Hematopoietic multipotent progenitor cell treated with erythropoietin and hydrocortisone succinate and interleukin-3 and kit ligand, for 15 days (in vitro differentiated cells): ENCODE results near the gene GABRP.
"Not testable (repeated sequence)": the region's sequence is repeated elsewhere in the genome, so short reads cannot be mapped to it uniquely, and the experiment has no call there.

Experiments used
- DNase-seq: peaks from one replicate; pipeline ENCODE4 v3.0.0-alpha.2; 2015; ENCODE audit warnings: low spot score

The GABRP gene

DNA sequence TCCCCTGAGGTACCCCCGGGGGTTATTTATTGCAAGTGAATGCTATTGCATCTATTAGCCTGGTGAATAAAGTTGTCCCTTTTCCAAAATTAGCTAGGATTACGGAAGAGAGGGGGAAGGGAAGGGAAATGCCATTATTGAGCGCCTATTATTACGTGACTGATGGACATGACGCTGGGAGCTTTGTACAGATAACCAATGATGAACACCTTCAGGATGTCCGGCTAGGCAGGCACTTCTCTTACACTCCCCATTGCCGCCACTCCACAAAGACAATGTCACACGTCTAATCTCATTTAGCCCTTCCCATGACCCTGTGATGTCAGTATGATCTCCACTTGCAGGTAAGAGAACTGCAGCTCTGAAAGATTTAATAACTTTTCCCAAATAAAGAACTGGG is 9.4 kb downstream of the GABRP start:
- DNase-seq: no peak

- no peak for DNase-seq
These were observed 11.6 kb downstream of the GABRP start for GRCh38 chr5:170795154-170795553.

DNA sequence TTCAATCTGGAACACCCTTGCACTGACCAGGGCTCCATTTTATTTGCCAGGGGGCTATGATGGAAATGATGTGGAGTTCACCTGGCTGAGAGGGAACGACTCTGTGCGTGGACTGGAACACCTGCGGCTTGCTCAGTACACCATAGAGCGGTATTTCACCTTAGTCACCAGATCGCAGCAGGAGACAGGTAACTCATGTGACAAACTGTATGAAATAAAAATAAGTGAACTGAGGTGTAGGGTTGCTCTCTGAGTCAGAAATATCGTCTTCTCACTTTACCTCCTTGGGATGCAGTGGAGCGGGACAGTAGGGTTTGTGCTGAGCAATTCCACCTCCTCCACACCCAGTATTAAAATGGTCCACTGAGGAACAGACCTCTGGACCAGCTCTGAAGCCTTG is 22.1 kb downstream of the GABRP start:
- DNase-seq: no peak

GRCh38 chr5:170809551-170809950 is 26.0 kb downstream of the GABRP start:
- no peak for DNase-seq

GRCh38 chr5:170811719-170812118 is 28.2 kb downstream of the GABRP start:
- no peak for DNase-seq

GRCh38 chr5:170813231-170813630 is 29.7 kb downstream of the GABRP start:
- DNase-seq: no peak

DNA sequence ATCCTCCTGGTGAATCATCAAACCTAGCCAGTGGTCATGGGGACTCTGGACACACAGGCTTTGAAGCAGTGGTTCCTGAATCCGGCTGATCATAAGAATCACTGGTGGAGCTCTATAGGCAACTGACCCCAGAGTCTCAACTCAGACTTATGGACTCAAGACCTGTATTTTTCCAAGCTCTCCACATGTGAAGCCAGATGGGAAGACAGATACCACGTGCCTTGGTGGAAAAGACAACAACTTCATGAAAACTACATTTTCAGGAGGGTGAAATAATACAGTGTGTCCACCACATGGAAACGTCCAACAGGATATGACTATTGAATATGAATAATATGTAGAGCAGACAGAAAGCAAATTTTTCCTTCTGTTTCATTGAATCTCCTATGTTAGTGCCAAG is 33.7 kb downstream of the GABRP start:
- DNase-seq: no peak

GRCh38 chr5:170818232-170818631 is 34.7 kb downstream of the GABRP start:
- DNase-seq: no peak

GRCh38 chr5:170819824-170820223 is 36.3 kb downstream of the GABRP start:
- no peak for DNase-seq

DNA sequence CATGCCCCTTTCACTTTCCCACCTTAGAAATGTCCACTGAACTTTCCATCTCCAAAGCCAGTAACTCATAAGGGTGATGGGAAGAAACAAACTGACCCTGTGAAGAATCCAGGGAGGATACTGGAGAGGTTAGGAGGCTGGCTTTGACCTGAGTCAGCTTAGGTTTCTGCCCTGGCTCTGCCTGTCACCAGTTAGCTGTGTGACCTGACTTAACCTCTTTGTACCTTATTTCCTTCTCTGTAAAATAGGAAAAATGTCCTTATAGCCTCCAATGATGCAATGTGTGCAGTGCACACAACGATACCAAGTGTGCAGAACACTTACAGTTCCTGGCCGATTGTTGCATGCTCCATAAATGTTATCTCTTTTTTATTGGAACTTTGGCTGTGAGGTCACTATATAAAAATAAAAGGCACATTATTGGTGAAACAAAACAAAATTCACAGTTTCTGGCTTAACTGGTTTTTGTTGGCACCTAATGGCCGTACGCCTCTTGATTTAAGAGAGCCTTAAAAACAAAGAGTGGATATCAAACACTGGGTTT is 37.8 kb downstream of the GABRP start:
- DNase-seq: no peak

DNA sequence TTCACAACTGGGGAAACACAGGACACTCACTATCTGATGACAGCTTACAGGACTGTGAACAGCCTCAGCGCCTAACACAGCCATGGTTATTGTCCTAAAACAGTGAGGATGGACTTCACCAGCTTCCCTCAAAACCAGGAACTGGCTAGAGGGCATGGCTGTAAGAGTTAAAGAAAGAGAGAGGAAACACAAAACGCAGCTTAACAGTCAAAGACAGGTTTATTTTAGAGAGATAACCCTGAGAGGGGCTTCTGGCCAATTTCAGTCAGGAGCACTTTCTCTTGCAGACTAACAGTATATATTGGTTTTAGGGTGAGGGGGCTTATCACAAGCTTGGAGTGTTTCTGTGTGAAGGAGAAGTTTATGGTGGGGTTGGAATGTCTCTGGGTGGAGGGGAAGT is 42.6 kb downstream of the GABRP start:
- DNase-seq: no peak

- no peak for DNase-seq
These were observed 48.7 kb downstream of the GABRP start for GRCh38 chr5:170832241-170832640.

GRCh38 chr5:170833981-170834380 is 50.5 kb downstream of the GABRP start:
- not testable (repeated sequence) for DNase-seq

DNA sequence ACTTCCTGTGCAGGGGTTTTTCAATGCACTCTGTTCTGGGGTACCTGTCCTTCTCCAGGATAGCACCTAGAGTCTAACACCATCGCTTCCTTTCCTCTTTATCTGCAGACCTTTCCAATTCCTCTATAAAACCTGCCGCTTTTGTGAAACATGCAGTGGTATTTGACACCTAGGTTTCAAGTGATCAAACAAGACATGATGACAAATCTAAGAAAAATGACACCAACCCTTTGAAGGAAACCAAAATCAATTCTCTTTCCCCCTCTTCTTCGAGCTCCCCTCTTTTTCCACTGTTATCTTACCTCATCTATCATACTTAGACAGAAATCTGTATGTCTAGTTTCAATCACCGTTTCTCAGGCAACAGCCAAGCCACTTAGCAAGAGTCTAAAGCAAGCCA is 52.7 kb downstream of the GABRP start:
- DNase-seq: no peak

DNA sequence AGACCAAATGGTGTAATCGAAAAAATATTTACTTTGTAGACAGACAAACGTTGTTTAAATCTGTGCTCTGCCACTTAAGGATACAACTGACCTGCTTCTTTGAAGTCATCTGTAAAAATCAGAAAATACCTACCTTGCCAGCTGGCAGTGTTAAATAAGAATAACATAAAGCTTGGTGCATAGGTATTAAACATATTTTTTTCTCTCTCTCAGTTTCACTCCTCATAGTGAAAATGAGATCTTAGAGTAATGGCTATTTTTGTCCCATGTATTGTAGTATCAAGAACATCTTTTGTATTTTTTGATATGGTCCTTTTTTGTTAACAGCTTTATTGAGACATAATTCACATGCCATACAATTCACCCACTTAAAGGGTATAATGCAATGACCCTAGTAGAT is 60.3 kb downstream of the GABRP start:
- DNase-seq: no peak

GRCh38 chr5:170844651-170845050 is 61.1 kb downstream of the GABRP start:
- DNase-seq: no peak

DNA sequence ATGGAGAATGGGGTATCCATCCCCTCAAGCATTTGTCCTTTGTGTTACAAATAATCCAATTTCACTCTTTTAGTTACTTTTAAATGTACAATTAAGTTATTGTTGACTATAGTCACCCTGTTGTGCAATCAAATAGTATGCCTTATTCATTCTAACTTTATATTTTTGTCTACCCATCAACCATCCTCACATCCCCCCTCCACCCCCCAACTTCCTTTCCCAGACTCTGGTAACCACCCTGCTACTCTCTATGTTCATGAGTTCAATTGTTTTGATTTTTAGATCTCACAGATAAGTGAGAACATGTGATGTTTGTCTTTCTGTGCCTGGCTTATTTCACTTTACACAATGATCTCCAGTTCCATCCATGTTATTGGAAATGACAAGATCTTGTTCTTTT is 62.9 kb downstream of the GABRP start:
- DNase-seq: no peak

DNA sequence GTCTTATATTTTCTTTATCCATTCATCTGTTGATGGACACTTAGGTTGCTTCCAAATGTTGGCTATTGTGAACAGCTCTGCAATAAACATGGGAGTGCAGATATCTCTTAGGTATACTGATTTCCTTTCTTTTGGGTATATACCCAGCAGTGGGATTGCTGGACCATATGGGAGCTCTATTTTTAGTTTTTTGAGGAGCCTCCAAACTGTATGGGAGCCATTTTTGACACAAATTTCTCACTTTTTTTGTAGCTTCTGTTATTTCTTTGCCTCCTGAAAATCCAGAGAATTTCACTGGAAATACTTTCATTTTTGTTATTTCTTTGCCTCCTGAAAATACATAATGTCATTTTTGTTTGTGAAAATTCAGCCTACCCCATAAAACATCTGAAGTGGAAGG is 63.3 kb downstream of the GABRP start:
- DNase-seq: no peak

DNA sequence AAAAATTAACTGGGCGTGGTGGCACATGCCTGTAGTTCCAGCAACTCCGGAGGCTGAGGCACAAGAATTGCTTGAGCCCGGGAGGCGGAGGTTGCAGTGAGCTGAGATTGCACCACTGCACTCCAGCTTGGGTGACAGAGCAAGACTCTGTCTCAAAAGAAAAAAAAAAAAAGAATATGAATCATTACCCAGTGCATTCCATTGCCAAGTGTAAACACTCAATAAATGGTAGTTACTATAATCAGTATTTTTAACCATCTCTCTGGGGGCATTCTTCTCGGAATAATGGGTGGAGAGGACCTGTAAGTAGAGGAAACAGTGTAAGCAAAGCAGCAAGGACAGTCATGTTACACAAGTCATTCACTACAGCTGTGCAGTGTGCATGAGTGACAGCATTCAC is 64.5 kb downstream of the GABRP start:
- no peak for DNase-seq

DNA sequence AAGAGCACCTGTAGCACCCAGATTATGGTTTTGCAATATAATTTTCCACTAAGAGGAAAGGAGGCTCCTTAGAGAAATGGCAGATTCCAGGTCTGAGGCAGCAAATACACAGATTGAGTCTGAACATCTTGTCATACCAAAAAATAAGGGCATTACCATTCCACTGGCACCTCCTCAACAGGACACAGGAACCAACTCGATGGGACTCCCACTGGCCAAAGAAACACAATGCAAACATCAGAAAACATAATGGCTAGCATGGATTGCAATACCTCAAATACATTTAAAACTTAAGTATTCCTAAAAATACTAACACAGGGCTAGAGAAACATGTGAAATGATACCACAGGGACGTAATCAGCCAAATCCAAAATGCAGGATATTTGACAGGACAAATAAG is 65.8 kb downstream of the GABRP start:
- no peak for DNase-seq

DNA sequence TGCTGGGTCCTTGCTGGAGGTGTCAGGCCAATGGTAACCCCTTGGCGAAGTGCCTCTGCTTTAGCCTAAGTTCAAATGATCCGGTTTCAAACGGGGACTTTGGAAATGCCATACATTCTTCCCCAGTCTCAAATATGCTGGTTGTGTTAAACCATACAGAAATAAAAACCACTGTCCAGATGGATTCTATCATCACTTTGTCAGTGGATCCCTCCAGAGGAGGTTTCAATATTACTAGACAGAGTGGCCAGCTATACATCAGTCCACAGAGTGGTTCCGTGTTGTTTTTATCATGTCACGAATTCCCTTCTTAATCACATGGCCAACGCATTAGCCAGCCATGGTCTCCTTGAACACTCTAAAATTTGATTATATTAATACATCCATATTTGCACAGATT is 71.0 kb downstream of the GABRP start:
- no peak for DNase-seq

GRCh38 chr5:170857066-170857465 is 73.5 kb downstream of the GABRP start:
- no peak for DNase-seq

DNA sequence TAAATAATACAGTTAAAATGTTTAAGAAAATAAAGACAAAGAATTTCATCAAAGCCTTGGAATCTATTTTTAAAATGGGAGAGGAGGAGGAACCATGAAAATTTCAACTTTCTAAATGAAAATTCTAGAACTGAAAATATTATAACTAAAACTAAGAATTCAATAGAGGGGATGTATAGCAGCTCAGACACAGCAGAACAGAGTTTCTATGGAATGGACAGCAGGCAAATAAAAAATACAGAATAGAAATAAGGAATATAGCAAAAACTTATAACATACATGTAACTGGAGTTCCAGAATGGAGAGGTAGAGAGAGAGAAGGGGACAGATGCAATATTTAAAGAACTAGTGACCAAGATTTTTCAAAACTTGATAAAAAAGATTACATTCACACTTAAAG is 76.9 kb downstream of the GABRP start:
- DNase-seq: no peak

GRCh38 chr5:170860818-170861666 is 77.5 kb downstream of the GABRP start:
- no peak for DNase-seq
